Neuron (in vitro differentiated cells): Measurements from ENCODE around the gene PSMD4.
"Not testable (repeated sequence)": the region's sequence is repeated elsewhere in the genome, so short reads cannot be mapped to it uniquely, and the experiment has no call there.

Source experiments
- H2AFZ ChIP-seq: one replicate; pipeline ENCODE4 v1.6.1; 2013; ENCODE audit warnings: low read depth, mild to moderate bottlenecking, inconsistent platforms, low read length, moderate library complexity
- H3K27me3 ChIP-seq: one replicate; pipeline ENCODE4 v1.6.1; 2013; ENCODE audit warnings: low read length; ENCODE audit not compliant: insufficient read depth
- H3K36me3 ChIP-seq: one replicate; pipeline ENCODE4 v1.6.1; 2013; ENCODE audit warnings: low read length; ENCODE audit not compliant: insufficient read depth
- H3K4me1 ChIP-seq: one replicate; pipeline ENCODE4 v1.6.1; 2013; ENCODE audit warnings: low read length; ENCODE audit not compliant: insufficient read depth
- H3K4me3 ChIP-seq: 2 replicates; pipeline ENCODE4 v1.5.1; 2013; ENCODE audit warnings: mild to moderate bottlenecking, low read length, moderate library complexity
- H3K9me3 ChIP-seq: one replicate; pipeline ENCODE4 v1.6.1; 2013; ENCODE audit warnings: low read length

PSMD4 gene

DNA sequence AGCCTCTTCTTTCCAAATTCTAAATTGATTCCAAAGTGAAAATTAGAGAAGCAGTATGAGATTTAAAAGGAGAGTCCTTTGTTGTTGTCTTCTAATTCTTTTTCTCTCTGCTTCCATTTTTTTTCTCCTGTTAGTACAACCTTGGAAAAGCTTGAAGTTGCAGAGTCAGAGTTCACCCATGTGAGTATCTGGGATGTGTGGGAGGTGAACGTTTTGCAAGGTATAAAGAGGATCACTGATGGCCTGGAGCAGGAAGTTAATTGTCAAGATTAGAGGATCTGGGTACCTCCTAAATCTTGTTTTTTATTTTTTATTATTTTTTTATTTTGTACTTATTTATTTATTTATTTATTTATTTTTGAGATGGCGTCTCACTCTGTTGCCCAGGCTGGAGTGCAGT, 7.7 kb upstream of the PSMD4 start:
- peaks cover 79% of the 10 kb centered on the region for H3K36me3 ChIP-seq
- no peak overlapping the region for H2AFZ ChIP-seq
- H3K4me3 ChIP-seq = no peak overlapping the region
- no peaks in the 10 kb centered on the region for H3K27me3 ChIP-seq
- H3K4me1 ChIP-seq = no peaks in the 10 kb centered on the region
- no peaks in the 10 kb centered on the region for H3K9me3 ChIP-seq

DNA sequence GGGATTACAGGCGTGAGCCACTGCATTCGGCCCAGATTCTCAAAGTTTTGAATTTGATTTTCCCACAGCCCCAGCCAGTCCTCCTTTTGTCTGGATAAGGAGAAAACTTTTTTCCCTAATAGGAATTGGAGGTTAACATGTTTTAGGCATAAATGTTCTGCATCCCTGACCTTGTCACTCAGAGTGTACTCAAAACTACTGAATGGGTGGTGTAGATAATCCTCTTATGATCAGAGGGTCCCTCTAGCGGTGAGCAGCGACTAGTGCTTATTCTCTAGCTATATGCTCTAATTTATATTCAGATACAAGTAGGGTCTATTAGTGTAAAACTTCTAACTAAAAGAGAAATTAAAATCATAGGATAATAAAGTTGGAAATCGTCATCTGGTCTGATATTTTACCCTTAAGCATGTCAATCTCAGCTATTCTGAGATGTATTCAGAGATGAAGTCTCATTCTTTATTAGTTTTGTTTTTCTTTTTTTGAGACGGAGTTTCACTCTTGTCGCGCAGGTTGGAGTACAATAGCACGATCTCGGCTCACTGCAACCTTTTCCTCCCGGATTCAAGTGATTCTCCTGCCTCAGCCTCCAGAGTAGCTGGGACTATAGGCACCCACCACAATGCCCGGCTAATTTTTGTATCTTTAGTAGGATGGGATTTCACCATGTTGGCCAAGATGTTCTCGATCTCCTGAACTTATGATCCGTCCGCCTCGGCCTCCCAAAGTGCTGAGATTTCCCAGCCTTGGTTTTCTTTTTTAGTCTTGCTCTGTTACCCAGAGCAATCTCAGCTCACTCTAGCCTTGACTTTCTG, 2.7 kb upstream of the PSMD4 start:
- Histone ChIP-seq H3K4me1 (peaks cover 7% of the 10 kb centered on the region), H2AFZ (no peak overlapping the region), H3K36me3 (peaks cover 30% of the 10 kb centered on the region), H3K4me3 (no peak overlapping the region), H3K27me3 (no peaks in the 10 kb centered on the region), H3K9me3 (no peaks in the 10 kb centered on the region)

DNA sequence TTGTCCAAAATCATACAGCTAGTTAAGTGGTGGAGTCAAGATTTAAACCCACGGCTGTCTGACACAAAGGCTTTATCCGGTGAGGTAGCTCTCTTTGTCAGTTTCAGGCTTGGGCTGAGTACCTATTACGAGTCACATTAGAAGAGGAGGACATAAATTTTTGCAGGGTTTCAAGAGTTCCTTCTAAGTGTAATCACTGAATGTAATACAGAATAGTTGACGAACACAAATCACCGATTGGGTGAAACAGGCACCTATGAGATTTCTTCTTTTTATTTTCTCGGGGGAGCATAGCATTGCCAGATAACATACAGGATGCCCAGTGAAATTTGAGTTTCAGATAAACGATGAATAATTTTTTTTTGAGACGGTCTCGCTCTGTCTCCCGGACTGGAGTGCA, 847 bp downstream of the PSMD4 start:
- Histone ChIP-seq H3K4me1 (peaks cover 7% of the 10 kb centered on the region), H2AFZ (peak overlapping the region; percentile 0), H3K27me3 (no peaks in the 10 kb centered on the region), H3K9me3 (no peaks in the 10 kb centered on the region), H3K4me3 (peak overlapping the region; percentile 89), H3K36me3 (peaks cover 5% of the 10 kb centered on the region)

DNA sequence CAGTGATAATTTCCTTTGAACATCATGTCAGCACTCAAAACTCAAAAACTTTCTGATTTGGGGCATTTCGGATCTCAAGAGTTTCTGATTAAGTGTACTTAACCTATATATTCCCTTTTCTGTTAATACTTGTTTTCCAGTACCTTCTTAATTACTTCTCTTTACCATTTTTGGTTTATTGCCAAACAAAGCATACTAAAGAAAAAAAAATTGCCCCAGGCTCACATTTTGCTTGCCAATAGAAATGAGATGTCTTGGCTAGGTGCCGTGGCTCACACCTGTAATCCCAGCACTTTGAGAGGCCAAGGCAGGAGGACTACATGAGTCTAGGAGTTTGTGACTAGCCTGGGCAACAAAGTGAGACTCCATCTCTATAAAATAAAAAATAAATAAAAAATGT, 4.8 kb downstream of the PSMD4 start:
- Histone ChIP-seq H3K36me3 (peaks cover 31% of the 10 kb centered on the region), H3K4me1 (peaks cover 7% of the 10 kb centered on the region), H3K9me3 (no peaks in the 10 kb centered on the region), H3K4me3 (no peak overlapping the region), H2AFZ (no peak overlapping the region), H3K27me3 (no peaks in the 10 kb centered on the region)

- Histone ChIP-seq H3K27me3 (no peaks in the 10 kb centered on the region), H3K9me3 (no peaks in the 10 kb centered on the region), H3K36me3 (peaks cover 68% of the 10 kb centered on the region), H3K4me3 (no peak overlapping the region), H2AFZ (no peak overlapping the region), H3K4me1 (no peaks in the 10 kb centered on the region)
Observed at GRCh38 chr1:151265446-151266236, 11.1 kb downstream of the PSMD4 start.

GRCh38 chr1:151266315-151266714, 11.8 kb downstream of the PSMD4 start:
- Histone ChIP-seq H3K36me3 (peaks cover 70% of the 10 kb centered on the region), H3K4me3 (no peak overlapping the region), H3K27me3 (no peaks in the 10 kb centered on the region), H2AFZ (no peak overlapping the region), H3K4me1 (no peaks in the 10 kb centered on the region), H3K9me3 (no peaks in the 10 kb centered on the region)

DNA sequence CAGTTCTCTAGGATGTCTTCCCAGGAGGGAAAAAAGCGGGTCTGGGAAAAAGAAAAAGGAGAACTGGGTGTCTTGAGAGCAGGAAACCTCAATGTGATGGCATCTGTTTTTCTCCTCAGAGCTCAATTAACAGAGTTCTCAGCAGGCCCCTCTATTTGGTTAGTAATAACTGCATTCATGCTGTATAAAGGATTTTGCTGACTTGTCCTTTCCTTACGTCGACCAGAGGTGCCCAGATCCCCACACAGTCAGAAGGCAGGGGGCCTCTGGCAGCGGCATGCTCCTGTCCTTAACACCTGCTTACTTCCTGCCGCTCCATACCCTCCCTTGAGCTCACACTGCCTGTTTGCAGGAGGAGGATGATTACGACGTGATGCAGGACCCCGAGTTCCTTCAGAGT, 12.3 kb downstream of the PSMD4 start:
- H3K9me3 ChIP-seq = no peaks in the 10 kb centered on the region
- H3K4me1 ChIP-seq = no peaks in the 10 kb centered on the region
- H3K36me3 ChIP-seq = peaks cover 66% of the 10 kb centered on the region
- H3K4me3 ChIP-seq = no peak overlapping the region
- H2AFZ ChIP-seq = no peak overlapping the region
- H3K27me3 ChIP-seq = no peaks in the 10 kb centered on the region

- no peaks in the 10 kb centered on the region for H3K4me1 ChIP-seq
- H2AFZ ChIP-seq = no peak overlapping the region
- H3K36me3 ChIP-seq = peaks cover 58% of the 10 kb centered on the region
- H3K9me3 ChIP-seq = no peaks in the 10 kb centered on the region
- H3K27me3 ChIP-seq = no peaks in the 10 kb centered on the region
- H3K4me3 ChIP-seq = no peak overlapping the region
Observed at GRCh38 chr1:151267760-151268159, 13.2 kb downstream of the PSMD4 start.

GRCh38 chr1:151273924-151274466, 19.5 kb downstream of the PSMD4 start:
- Histone ChIP-seq H3K9me3 (no peaks in the 10 kb centered on the region), H3K4me3 (no peak overlapping the region), H3K4me1 (no peaks in the 10 kb centered on the region), H3K27me3 (no peaks in the 10 kb centered on the region), H3K36me3 (peaks cover 11% of the 10 kb centered on the region), H2AFZ (no peak overlapping the region)

DNA sequence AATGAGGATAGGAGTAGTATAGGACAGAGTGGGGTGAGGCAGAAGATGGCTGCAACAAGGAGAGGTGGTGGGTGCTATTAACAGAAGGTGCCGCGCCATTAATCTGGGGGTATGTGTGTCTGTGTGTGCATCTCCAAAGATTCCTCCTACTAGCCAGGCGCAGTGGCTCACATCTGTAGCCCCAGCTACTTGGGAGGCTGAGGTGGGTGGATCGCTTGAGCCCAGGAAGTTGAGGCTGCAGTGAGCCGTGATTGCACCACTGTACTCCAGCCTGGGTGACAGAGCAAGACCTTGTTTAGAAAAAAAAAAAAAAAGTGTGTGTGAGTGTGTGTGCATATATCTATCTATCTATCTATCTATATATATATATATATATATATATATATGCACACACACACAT, 20.8 kb downstream of the PSMD4 start:
- H3K4me1 ChIP-seq, H3K4me3 ChIP-seq, H2AFZ ChIP-seq, H3K27me3 ChIP-seq, H3K9me3 ChIP-seq, H3K36me3 ChIP-seq: not testable (repeated sequence)

GRCh38 chr1:151277249-151277648, 22.7 kb downstream of the PSMD4 start:
- no peaks in the 10 kb centered on the region for H3K27me3 ChIP-seq
- H3K36me3 ChIP-seq = peaks cover 3% of the 10 kb centered on the region
- no peaks in the 10 kb centered on the region for H3K4me1 ChIP-seq
- no peak overlapping the region for H2AFZ ChIP-seq
- no peaks in the 10 kb centered on the region for H3K9me3 ChIP-seq
- no peak overlapping the region for H3K4me3 ChIP-seq

DNA sequence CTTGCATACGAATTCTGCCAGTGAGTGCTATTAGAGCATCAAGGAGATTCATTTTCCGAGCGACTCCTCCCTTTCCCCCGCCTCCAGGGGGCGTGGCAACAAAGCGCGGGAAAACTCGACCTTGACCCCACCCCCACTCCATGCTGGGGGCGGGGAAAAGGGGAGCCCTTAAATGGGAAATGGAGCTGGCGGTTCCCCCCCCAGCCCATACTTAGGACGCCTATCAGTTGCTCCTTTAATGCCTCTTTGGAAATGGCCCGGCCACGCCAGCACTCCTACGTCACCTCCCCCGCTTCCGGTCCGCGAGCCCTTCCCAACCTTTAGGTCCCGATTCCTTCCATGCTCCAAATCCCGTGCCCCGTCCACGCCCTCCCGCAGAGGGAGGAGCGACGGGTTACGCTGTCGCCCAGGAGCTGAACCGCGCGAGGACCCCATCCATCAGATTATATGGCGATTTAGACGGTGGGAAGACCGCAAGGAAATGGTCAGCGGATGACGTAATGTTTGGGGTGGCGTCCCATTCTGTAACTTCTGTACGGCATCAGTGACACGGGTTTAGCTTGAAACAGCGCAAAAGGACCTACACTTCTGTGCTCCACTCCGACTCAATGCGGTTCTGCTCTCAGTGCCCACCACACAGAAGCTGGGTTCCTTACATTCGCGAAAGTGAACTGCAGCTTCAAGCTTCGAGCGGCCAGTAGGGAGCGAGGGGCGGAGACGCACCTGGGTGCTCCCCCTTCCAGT, 26.9 kb downstream of the PSMD4 start:
- Histone ChIP-seq H3K4me1 (peaks cover 16% of the 10 kb centered on the region), H3K36me3 (peaks cover 7% of the 10 kb centered on the region), H3K4me3 (peak overlapping the region; percentile 93), H3K9me3 (no peaks in the 10 kb centered on the region), H3K27me3 (no peaks in the 10 kb centered on the region), H2AFZ (peak overlapping the region; percentile 91)
